Endothelial cell of umbilical vein (primary cell): Measurements from ENCODE around the gene DTWD2. TPM values are rescaled to one million over a fixed set of nuclear protein-coding genes. Genes with fewer than 3 reads are reported as not detected.
"Not testable (repeated sequence)": the region's sequence is repeated elsewhere in the genome, so short reads cannot be mapped to it uniquely, and the experiment has no call there.

Source experiments
- BruUV-seq: library from RNA; stranded (reverse); fragments of 400-500 nt; replicated peaks from 2 replicates; lab custom pipeline; 2021; lab: Mats Ljungman, UMichigan
- CTCF ChIA-PET: fragments of 300-600, 350-600 bp; sonication (Branson Sonifier 250); formaldehyde crosslinking; loops from one replicate; lab custom pipeline; 2021; ENCODE audit warnings: antibody characterized with exemption, inconsistent platforms; lab: Charles Lee
- POLR2A ChIA-PET: fragments of 300-600, 350-600 bp; sonication (Branson Sonifier 250); formaldehyde crosslinking; loops from one replicate; lab custom pipeline; 2021; ENCODE audit warnings: antibody characterized with exemption, inconsistent platforms; lab: Charles Lee
- DNase-seq: peaks from one replicate; pipeline ENCODE4 v3.0.0-alpha.2; 2011; ENCODE audit warnings: low read depth, low spot score
- FAIRE-seq: peaks from 2 replicates; lab custom pipeline; 2011; peaks lifted over from hg19 to GRCh38; lab: Jason Lieb, UNC
- H2AFZ ChIP-seq: 2 replicates; pipeline ENCODE4 v1.6.0; 2012; ENCODE audit warnings: low read depth, low read length, control low read depth, inconsistent platforms
- H3K27ac ChIP-seq: 2 replicates; pipeline ENCODE4 v1.5.1; 2011; ENCODE audit warnings: low read depth, mild to moderate bottlenecking, control low read depth, low read length, moderate library complexity; ENCODE audit not compliant: insufficient read depth
- H3K27me3 ChIP-seq, 2 experiments: 2 replicates each; pipeline versions ENCODE4 v1.6.0 to v1.6.1; 2011; ENCODE audit warnings: low read length in 2 of 2, mixed read lengths in 1 of 2; ENCODE audit not compliant: control insufficient read depth in 2 of 2, insufficient read depth in 2 of 2
- H3K36me3 ChIP-seq, 2 experiments: 2 replicates in 1 of 2; 3 replicates in 1 of 2; pipeline ENCODE4 v1.5.1; 2011; ENCODE audit warnings: low read length in 2 of 2, mild to moderate bottlenecking in 1 of 2, moderate library complexity in 1 of 2; ENCODE audit not compliant: control insufficient read depth in 2 of 2, insufficient read depth in 2 of 2; ENCODE audit errors: extremely low read depth in 1 of 2
- H3K4me1 ChIP-seq: 3 replicates; pipeline ENCODE4 v1.5.1; 2011; ENCODE audit warnings: mild to moderate bottlenecking, low read length; ENCODE audit not compliant: control insufficient read depth, insufficient read depth; ENCODE audit errors: extremely low read depth
- H3K4me2 ChIP-seq: 2 replicates; pipeline ENCODE4 v1.6.1; 2011; ENCODE audit warnings: low read length, control low read depth, mixed read lengths; ENCODE audit not compliant: insufficient read depth
- H3K4me3 ChIP-seq, 3 experiments: fragments of 200-600 bp in 1 of 3; sonication (generic), shearing (Covaris generic) in 1 of 3; replicated peaks in 1 of 3; 2 replicates each; pipeline ENCODE4 v1.5.1; 2011 to 2016; ENCODE audit warnings: control low read depth in 3 of 3, low read length in 3 of 3, mild to moderate bottlenecking in 2 of 3, inconsistent platforms in 1 of 3, low read depth in 1 of 3, moderate library complexity in 1 of 3; ENCODE audit not compliant: insufficient read depth in 1 of 3
- H3K79me2 ChIP-seq: 2 replicates; pipeline ENCODE4 v1.6.0; 2012; ENCODE audit warnings: low read length, inconsistent platforms; ENCODE audit not compliant: control insufficient read depth, insufficient read depth
- H3K9ac ChIP-seq: replicated peaks from 2 replicates; pipeline ENCODE3; 2011; ENCODE audit warnings: low read length, control low read depth; ENCODE audit not compliant: insufficient read depth; ENCODE audit errors: extremely low read depth
- H3K9me1 ChIP-seq: replicated peaks from 3 replicates; pipeline ENCODE4 v1.6.0; 2011; ENCODE audit warnings: mild to moderate bottlenecking, low read length; ENCODE audit not compliant: control insufficient read depth, insufficient read depth; ENCODE audit errors: extremely low read depth
- H3K9me3 ChIP-seq: replicated peaks from 2 replicates; pipeline ENCODE4 v1.5.1; 2012; ENCODE audit warnings: low read length, inconsistent platforms; ENCODE audit not compliant: control insufficient read depth, insufficient read depth
- H4K20me1 ChIP-seq: replicated peaks from 2 replicates; pipeline ENCODE3; 2011; ENCODE audit warnings: mild to moderate bottlenecking, low read length; ENCODE audit not compliant: control insufficient read depth, insufficient read depth; ENCODE audit errors: extremely low read depth
- EZH2 ChIP-seq: IDR thresholded peaks from 2 replicates; pipeline ENCODE4 v1.6.1; 2012; ENCODE audit warnings: borderline replicate concordance, low read depth, mild to moderate bottlenecking, moderate library complexity, low read length, inconsistent platforms; ENCODE audit not compliant: severe bottlenecking
- FOS ChIP-seq: IDR thresholded peaks from 2 replicates; pipeline ENCODE4 v1.6.1; 2011; ENCODE audit warnings: mild to moderate bottlenecking, low read length, moderate library complexity, borderline replicate concordance; ENCODE audit not compliant: insufficient read depth
- JUN ChIP-seq: IDR thresholded peaks from 2 replicates; pipeline ENCODE4 v1.6.1; 2011; ENCODE audit warnings: borderline replicate concordance, low read depth; ENCODE audit not compliant: insufficient read length, insufficient read depth
- MYC ChIP-seq: IDR thresholded peaks from one replicate; pipeline ENCODE4 v1.6.1; 2011; ENCODE audit warnings: mild to moderate bottlenecking, low read depth, low read length
- POLR2AphosphoS5 ChIP-seq: IDR thresholded peaks from 2 replicates; pipeline ENCODE4 v1.6.1; 2012; ENCODE audit warnings: low read depth, mild to moderate bottlenecking, control low read depth, low read length, moderate library complexity; ENCODE audit not compliant: insufficient read depth
- dilution Hi-C: fragments of 300-500 bp; cut with MboI; formaldehyde crosslinking; loops from one replicate; pipeline ENCODE4 v1.15.0; 2019; ENCODE audit warnings: low sequenced_read_pairs; ENCODE audit not compliant: extremely low pct_ligation_motif_present
- intact Hi-C: fragments of 100-400 bp; cut with micrococcal nuclease; formaldehyde crosslinking; loops from one replicate; pipeline ENCODE4 v1.10.0; 2022
- polyA plus RNA-seq, 4 experiments: library from polyadenylated mRNA; depleted of rRNA in 3 of 4; stranded (reverse) in 3 of 4; unstranded in 1 of 4; fragments of >200 nt; gene quantifications; 2 replicates each; pipeline versions ENCODE4 v1.2.1 to v1.2.3, GENCODE V29; 2011 to 2012; ENCODE audit warnings: missing spikeins in 1 of 4
- total RNA-seq: library from RNA; stranded (reverse); gene quantifications from 2 replicates; pipeline ENCODE4 v1.2.3, GENCODE V29; 2021

DTWD2 gene
- total and polyA plus RNA-seq, 2 donors (not counting 3 experiments of a cell fraction or from before 2014, with no cell fraction given): 0.99 to 1.1 TPM

DNA sequence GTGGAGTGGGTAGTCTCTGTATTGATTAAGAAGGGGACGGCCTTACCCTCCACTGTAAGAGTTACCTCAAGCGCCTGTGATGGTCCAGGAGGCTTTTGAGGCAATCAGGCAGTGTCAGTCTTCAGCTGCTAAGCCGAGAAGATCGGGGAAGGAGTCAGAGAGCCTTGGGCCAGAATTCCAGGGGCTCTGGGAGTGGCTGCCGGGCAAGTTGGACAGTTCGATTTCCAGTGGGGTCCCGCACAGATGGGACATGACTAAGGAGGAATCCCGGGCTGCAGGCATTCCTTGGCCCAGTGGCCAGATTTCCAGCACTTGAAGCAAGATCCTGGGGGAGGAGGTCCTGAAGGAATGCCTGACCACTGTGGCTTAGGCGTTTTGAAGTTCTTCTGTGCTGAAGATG lies 38.0 kb downstream of the DTWD2 start:
- H3K27ac ChIP-seq, H3K36me3 ChIP-seq, H3K4me2 ChIP-seq, intact Hi-C loops, H3K9me3 ChIP-seq, DNase-seq, BruUV-seq, H3K27me3 ChIP-seq, POLR2A ChIA-PET, H4K20me1 ChIP-seq, H2AFZ ChIP-seq, dilution Hi-C loops, H3K4me1 ChIP-seq, H3K9me1 ChIP-seq, H3K4me3 ChIP-seq, CTCF ChIA-PET, H3K79me2 ChIP-seq, H3K9ac ChIP-seq, FAIRE-seq: not testable (repeated sequence)

- Histone ChIP-seq H3K4me3 (no peak overlapping the region), H3K27ac (no peak overlapping the region), H3K9ac (no peak overlapping the region), H3K4me1 (no peaks in the 10 kb centered on the region), H2AFZ (no peak overlapping the region), H3K79me2 (no peaks in the 10 kb centered on the region), H3K9me1 (no peaks in the 10 kb centered on the region), H4K20me1 (no peaks in the 10 kb centered on the region), H3K9me3 (no peaks in the 10 kb centered on the region), H3K36me3 (no peaks in the 10 kb centered on the region), H3K27me3 (no peaks in the 10 kb centered on the region), H3K4me2 (no peak overlapping the region)
- ChIA-PET CTCF (interaction anchor here (2.0 kb wide), 1 partner anchor 10 kb away, joined by 9 read pairs; no protein-coding TSS in a partner anchor), POLR2A (no interaction called here)
- BruUV-seq: no TSS peak
- dilution Hi-C loops: no loop called here
- FAIRE-seq (no peak), DNase-seq (no peak)
- intact Hi-C loops: no loop called here
- TF ChIP-seq MYC: no peak
- TF ChIP-seq POLR2AphosphoS5: no peak
- no peak for TF ChIP-seq FOS
- TF ChIP-seq JUN: no peak
- TF ChIP-seq EZH2: no peak
These were observed 42.1 kb downstream of the DTWD2 start for GRCh38 chr5:118946138-118946800.
